IMR-90 (cell line): ENCODE measurements around the gene FANCM. TPM values are rescaled to one million over a fixed set of nuclear protein-coding genes. Genes with fewer than 3 reads are reported as not detected.

Experiments used
- ATAC-seq: fragments of 200-7000 bp; cut with Tn5 transposase; 2 replicates; pipeline ENCODE4 v1.9.1; 2020; ENCODE audit warnings: low read depth, mild to moderate bottlenecking, moderate library complexity
- BruUV-seq: library from RNA; stranded (reverse); fragments of 400-500 nt; replicated peaks from 2 replicates; lab custom pipeline; 2021; lab: Mats Ljungman, UMichigan
- CTCF ChIA-PET: fragments of 300-600 bp; formaldehyde crosslinking; extraction: SDS; loops from one replicate; lab custom pipeline; 2021; ENCODE audit warnings: antibody characterized with exemption; lab: Yijun Ruan, JAX
- POLR2A ChIA-PET: fragments of 300-600 bp; sonication (Branson Sonifier 250); formaldehyde crosslinking; loops from one replicate; lab custom pipeline; 2022; ENCODE audit warnings: antibody characterized with exemption; ENCODE audit not compliant: unreplicated experiment; lab: Charles Lee
- DNase-seq: peaks from one replicate; pipeline ENCODE4 v3.0.0; 2013
- H2AFZ ChIP-seq: replicated peaks from 2 replicates; pipeline ENCODE3; 2013; ENCODE audit warnings: low read length, mild to moderate bottlenecking; ENCODE audit not compliant: poor library complexity
- H2AK5ac ChIP-seq: 2 replicates; pipeline ENCODE4 v1.6.1; 2013; ENCODE audit warnings: low read depth, low read length, inconsistent platforms
- H2AK9ac ChIP-seq: replicated peaks from 2 replicates; pipeline ENCODE3; 2013; ENCODE audit warnings: mild to moderate bottlenecking, low read depth, low read length, moderate library complexity; ENCODE audit not compliant: poor library complexity
- H2BK120ac ChIP-seq: 2 replicates; pipeline ENCODE4 v1.6.1; 2013; ENCODE audit warnings: low read depth, low read length, inconsistent platforms
- H2BK15ac ChIP-seq: 3 replicates; pipeline ENCODE4 v1.6.1; 2013; ENCODE audit warnings: low read depth, low read length, inconsistent platforms
- H2BK20ac ChIP-seq: 2 replicates; pipeline ENCODE4 v1.6.1; 2013; ENCODE audit warnings: low read depth, mild to moderate bottlenecking, inconsistent platforms, low read length, moderate library complexity
- H2BK5ac ChIP-seq: 2 replicates; pipeline ENCODE4 v1.6.1; 2013; ENCODE audit warnings: mild to moderate bottlenecking, low read depth, low read length, inconsistent platforms; ENCODE audit not compliant: poor library complexity, severe bottlenecking
- H3K14ac ChIP-seq: replicated peaks from 2 replicates; pipeline ENCODE4 v1.6.1; 2013; ENCODE audit warnings: low read depth, low read length, inconsistent platforms
- H3K18ac ChIP-seq: 2 replicates; pipeline ENCODE4 v1.6.1; 2013; ENCODE audit warnings: low read depth, low read length, control low read depth
- H3K23ac ChIP-seq: 2 replicates; pipeline ENCODE4 v1.6.1; 2013; ENCODE audit warnings: low read depth, low read length, inconsistent platforms
- H3K27ac ChIP-seq: 2 replicates; pipeline ENCODE4 v1.5.1; 2013; ENCODE audit warnings: mild to moderate bottlenecking, control low read depth, low read length; ENCODE audit not compliant: insufficient read depth
- H3K27me3 ChIP-seq: 2 replicates; pipeline ENCODE4 v1.6.1; 2013; ENCODE audit warnings: low read length; ENCODE audit not compliant: control insufficient read depth, insufficient read depth
- H3K36me3 ChIP-seq: 2 replicates; pipeline ENCODE4 v1.6.1; 2013; ENCODE audit warnings: low read length, mixed read lengths; ENCODE audit not compliant: control insufficient read depth, insufficient read depth
- H3K4ac ChIP-seq: 2 replicates; pipeline ENCODE4 v1.6.1; 2013; ENCODE audit warnings: low read depth, low read length, inconsistent platforms
- H3K4me1 ChIP-seq: 2 replicates; pipeline ENCODE4 v1.6.1; 2013; ENCODE audit warnings: low read length, mixed read lengths; ENCODE audit not compliant: control insufficient read depth, insufficient read depth
- H3K4me2 ChIP-seq: 2 replicates; pipeline ENCODE4 v1.6.1; 2013; ENCODE audit warnings: low read depth, mild to moderate bottlenecking, control low read depth, low read length, moderate library complexity
- H3K4me3 ChIP-seq: 2 replicates; pipeline ENCODE4 v1.5.1; 2013; ENCODE audit warnings: low read depth, mild to moderate bottlenecking, control low read depth, low read length, moderate library complexity; ENCODE audit not compliant: insufficient read depth
- H3K56ac ChIP-seq: 2 replicates; pipeline ENCODE4 v1.6.1; 2013; ENCODE audit warnings: low read length, inconsistent platforms; ENCODE audit not compliant: insufficient read depth; ENCODE audit errors: extremely low read depth
- H3K79me1 ChIP-seq, 2 experiments: 2 replicates each; pipeline ENCODE4 v1.6.1; 2013; ENCODE audit warnings: low read length in 2 of 2, inconsistent platforms in 1 of 2, low read depth in 1 of 2
- H3K9ac ChIP-seq: 2 replicates; pipeline ENCODE4 v1.6.1; 2013; ENCODE audit warnings: low read depth, low read length, control low read depth
- H3K9me1 ChIP-seq: 2 replicates; pipeline ENCODE4 v1.6.1; 2013; ENCODE audit warnings: low read length, inconsistent platforms; ENCODE audit not compliant: insufficient read depth
- H3K9me3 ChIP-seq: 2 replicates; pipeline ENCODE4 v1.6.1; 2013; ENCODE audit warnings: low read length; ENCODE audit not compliant: control insufficient read depth, insufficient read depth
- H4K20me1 ChIP-seq: 2 replicates; pipeline ENCODE4 v1.6.1; 2013; ENCODE audit warnings: low read length, inconsistent platforms; ENCODE audit not compliant: insufficient read depth
- H4K5ac ChIP-seq: 2 replicates; pipeline ENCODE4 v1.6.1; 2013; ENCODE audit warnings: mild to moderate bottlenecking, low read depth, low read length, control low read depth
- H4K8ac ChIP-seq, 2 experiments: 2 replicates each; pipeline ENCODE4 v1.6.1; 2013; ENCODE audit warnings: low read depth in 2 of 2, low read length in 2 of 2, control low read depth in 1 of 2, inconsistent platforms in 1 of 2
- H4K91ac ChIP-seq: 2 replicates; pipeline ENCODE4 v1.6.1; 2013; ENCODE audit warnings: low read depth, low read length, inconsistent platforms; ENCODE audit not compliant: insufficient read depth
- BHLHE40 ChIP-seq: fragments of 150-350 bp; IDR thresholded peaks from 2 replicates; pipeline ENCODE4 v1.6.1; 2016; ENCODE audit warnings: mild to moderate bottlenecking, low read depth, low read length
- CEBPB ChIP-seq: IDR thresholded peaks from 2 replicates; pipeline ENCODE4 v1.6.1; 2012; ENCODE audit warnings: low read depth, low read length, improper control_type of control experiment
- CHD1 ChIP-seq: IDR thresholded peaks from 2 replicates; pipeline ENCODE4 v1.6.1; 2012; ENCODE audit warnings: low read depth, low read length, improper control_type of control experiment
- CTCF ChIP-seq: conservative IDR thresholded peaks from 2 replicates; pipeline ENCODE4 v1.5.1; 2012; ENCODE audit warnings: mild to moderate bottlenecking, low read depth, low read length, improper control_type of control experiment
- ELK1 ChIP-seq: fragments of 150-350 bp; IDR thresholded peaks from 2 replicates; pipeline ENCODE4 v1.6.1; 2016; ENCODE audit warnings: low read depth, mild to moderate bottlenecking, low read length, moderate library complexity, borderline replicate concordance
- FOS ChIP-seq: fragments of 150-350 bp; IDR thresholded peaks from 2 replicates; pipeline ENCODE4 v1.6.1; 2016; ENCODE audit warnings: low read depth, low read length
- MAFK ChIP-seq: IDR thresholded peaks from 2 replicates; pipeline ENCODE4 v1.6.1; 2012; ENCODE audit warnings: low read depth, low read length, improper control_type of control experiment
- MAZ ChIP-seq: IDR thresholded peaks from 2 replicates; pipeline ENCODE4 v1.6.1; 2012; ENCODE audit warnings: low read depth, mild to moderate bottlenecking, low read length, improper control_type of control experiment, moderate library complexity, borderline replicate concordance
- MXI1 ChIP-seq: IDR thresholded peaks from 2 replicates; pipeline ENCODE4 v1.6.1; 2012; ENCODE audit warnings: low read depth, mild to moderate bottlenecking, low read length, moderate library complexity, borderline replicate concordance
- NFE2L2 ChIP-seq: fragments of 150-350 bp; IDR thresholded peaks from 2 replicates; pipeline ENCODE4 v1.6.1; 2016; ENCODE audit warnings: low read depth, mild to moderate bottlenecking, low read length
- RAD21 ChIP-seq: IDR thresholded peaks from 2 replicates; pipeline ENCODE4 v1.6.1; 2012; ENCODE audit warnings: low read length, improper control_type of control experiment
- RCOR1 ChIP-seq: IDR thresholded peaks from 2 replicates; pipeline ENCODE4 v1.6.1; 2012; ENCODE audit warnings: mild to moderate bottlenecking, low read length, improper control_type of control experiment; ENCODE audit not compliant: insufficient replicate concordance
- RFX5 ChIP-seq: IDR thresholded peaks from 2 replicates; pipeline ENCODE4 v1.8.0; 2012; ENCODE audit warnings: low read depth, mild to moderate bottlenecking, low read length, moderate library complexity
- SMC3 ChIP-seq: fragments of 150-350 bp; IDR thresholded peaks from 2 replicates; pipeline ENCODE4 v1.6.1; 2016; ENCODE audit warnings: low read depth, mild to moderate bottlenecking, antibody characterized with exemption, low read length, moderate library complexity
- WGBS, 2 experiments: methylation state at CpG; one replicate each; pipeline versions ENCODE4 v1.1.5 to v1.1.7; 2013; ENCODE audit warnings: missing lambda C conversion rate in 2 of 2; ENCODE audit not compliant: insufficient read length in 1 of 2; ENCODE audit errors: extremely low coverage in 2 of 2; 5-methylcytosine and 5-hydroxymethylcytosine counted together
- dilution Hi-C: fragments of 300-500 bp; cut with HindIII; formaldehyde crosslinking; loops from one replicate; pipeline ENCODE4 v1.14.3; 2018; ENCODE audit warnings: low sequenced_read_pairs; ENCODE audit not compliant: unreplicated experiment
- in situ Hi-C: fragments of 300-500 bp; cut with MboI; formaldehyde crosslinking; loops from 3 replicates; pipeline ENCODE4 v1.14.3; 2019; ENCODE audit warnings: low sequenced_read_pairs, inconsistent platforms, mixed read lengths
- intact Hi-C: fragments of 100-400 bp; cut with micrococcal nuclease; formaldehyde crosslinking; loops from 2 replicates; pipeline ENCODE4 v1.10.0; 2022
- polyA plus RNA-seq, 3 experiments: library from polyadenylated mRNA; depleted of rRNA; stranded (reverse); fragments of >200 nt; gene quantifications; 2 replicates each; pipeline ENCODE4 v1.2.3, GENCODE V29; 2012; ENCODE audit warnings: low replicate concordance in 1 of 3
- total RNA-seq: library from RNA; depleted of rRNA; stranded (reverse); fragments of >200 nt; gene quantifications from 2 replicates; pipeline ENCODE4 v1.2.3, GENCODE V29; 2012

Gene FANCM
- total and polyA plus RNA-seq, 2 of the 4 experiments (the other 2 are of a cell fraction) = 1.7 to 7.0 TPM

GRCh38 chr14:45134051-45134958, 1.4 kb upstream of the FANCM start, which contains the start of gene FKBP3:
Gene FKBP3, minus strand, starts transcription at chr14:45134481. Its CDS starts 25 bp downstream, at chr14:45134456.
- Histone ChIP-seq H2BK120ac (peak within 1 kb of the TSS; percentile 84), H3K9me1 (no peaks in the 10 kb centered on the region)
- TF ChIP-seq MAFK (no peak), RCOR1 (no peak), CEBPB (no peak), BHLHE40 (peak; percentile 96), FOS (no peak), RFX5 (no peak), NFE2L2 (no peak), RAD21 (no peak; the same call in 1 of the 2 replicates), CTCF (0 out of 2 replicates have a peak, but pooled peaks have one; percentile 16), MAZ (peak; percentile 90), ELK1 (no peak), SMC3 (no peak), MXI1 (peak; percentile 27; the same call in 1 of the 2 replicates), CHD1 (peak; percentile 99; the same call in 1 of the 2 replicates)

More at GRCh38 chr14:45134051-45134958, 1.4 kb upstream of the FANCM start, which contains the start of gene FKBP3:
- CTCF ChIA-PET = no interaction called here
- Histone ChIP-seq H3K27me3 (no peaks in the 10 kb centered on the region), H4K8ac (peak within 1 kb of the TSS; percentile 90 to 97), H4K20me1 (no peaks in the 10 kb centered on the region), H2AK9ac (peak within 1 kb of the TSS; percentile 75), H3K79me1 (peaks cover 8 to 23% of the 10 kb centered on the region in 2 experiments; a peak in 3 of 4 replicates), H3K9me3 (no peaks in the 10 kb centered on the region), H3K56ac (peak within 1 kb of the TSS; percentile 86), H3K36me3 (no peaks in the 10 kb centered on the region), H4K91ac (peak within 1 kb of the TSS; percentile 88), H3K23ac (peak within 1 kb of the TSS; percentile 91), H2BK5ac (peak within 1 kb of the TSS; percentile 86), H3K4me1 (no peaks in the 10 kb centered on the region), H3K27ac (peak within 1 kb of the TSS; percentile 89), H4K5ac (peak within 1 kb of the TSS; percentile 91), H3K9ac (peak within 1 kb of the TSS; percentile 93), H3K4ac (peak within 1 kb of the TSS; percentile 93), H2BK20ac (peak within 1 kb of the TSS; percentile 65), H2BK15ac (peak within 1 kb of the TSS; percentile 26; the same call in 1 of the 3 replicates), H3K4me3 (peak within 1 kb of the TSS; percentile 91), H3K18ac (peak within 1 kb of the TSS; percentile 88), H3K14ac (peak within 1 kb of the TSS; percentile 93), H2AK5ac (peak within 1 kb of the TSS; percentile 42; the same call in 1 of the 2 replicates), H3K4me2 (peak within 1 kb of the TSS; percentile 80), H2AFZ (peak within 1 kb of the TSS; percentile 96)
- dilution Hi-C loops (no loop called here), in situ Hi-C loops (loop anchor here (10.0 kb wide), 1 partner anchor 170 kb away; the partner anchor contains the start of genes KLHL28 and TOGARAM1), intact Hi-C loops (loop anchor here (1.0 to 2.0 kb wide), 2 partner anchors 119 to 134 kb away; partner anchors contain the start of gene MIS18BP1)
- no TSS peak for BruUV-seq
- POLR2A ChIA-PET = interaction anchor here (0.6 kb wide), 1 partner anchor 174 kb away, joined by 3 read pairs; no protein-coding TSS in a partner anchor
- WGBS, 2 experiments = 2% methylated on average over 8 of the region's 53 CpGs; no CpG with 5 or more reads in 1 of the 2 experiments
- peak; percentile 96 for ATAC-seq
- DNase-seq = peak; percentile 99
